ENCODE results near the gene CCN2. TPM values are rescaled to one million over a fixed set of nuclear protein-coding genes. Genes with fewer than 3 reads are reported as not detected.

CCN2 gene
- total RNA-seq, 1 experiment from 2014 or later: 830 TPM

- H3K27me3 ChIP-seq: no peaks in the 10 kb centered on the region; the same call in 1 of the 2 replicates
- H3K9me3 ChIP-seq: no peaks in the 10 kb centered on the region; the same call in 1 of the 2 replicates
- H3K4me3 ChIP-seq: no peak overlapping the region
- peaks cover 21% of the 10 kb centered on the region for H3K36me3 ChIP-seq
- no peak for DNase-seq
Observed at GRCh38 chr6:131951576-131952230, 531 bp upstream of the CCN2 start.

DNA sequence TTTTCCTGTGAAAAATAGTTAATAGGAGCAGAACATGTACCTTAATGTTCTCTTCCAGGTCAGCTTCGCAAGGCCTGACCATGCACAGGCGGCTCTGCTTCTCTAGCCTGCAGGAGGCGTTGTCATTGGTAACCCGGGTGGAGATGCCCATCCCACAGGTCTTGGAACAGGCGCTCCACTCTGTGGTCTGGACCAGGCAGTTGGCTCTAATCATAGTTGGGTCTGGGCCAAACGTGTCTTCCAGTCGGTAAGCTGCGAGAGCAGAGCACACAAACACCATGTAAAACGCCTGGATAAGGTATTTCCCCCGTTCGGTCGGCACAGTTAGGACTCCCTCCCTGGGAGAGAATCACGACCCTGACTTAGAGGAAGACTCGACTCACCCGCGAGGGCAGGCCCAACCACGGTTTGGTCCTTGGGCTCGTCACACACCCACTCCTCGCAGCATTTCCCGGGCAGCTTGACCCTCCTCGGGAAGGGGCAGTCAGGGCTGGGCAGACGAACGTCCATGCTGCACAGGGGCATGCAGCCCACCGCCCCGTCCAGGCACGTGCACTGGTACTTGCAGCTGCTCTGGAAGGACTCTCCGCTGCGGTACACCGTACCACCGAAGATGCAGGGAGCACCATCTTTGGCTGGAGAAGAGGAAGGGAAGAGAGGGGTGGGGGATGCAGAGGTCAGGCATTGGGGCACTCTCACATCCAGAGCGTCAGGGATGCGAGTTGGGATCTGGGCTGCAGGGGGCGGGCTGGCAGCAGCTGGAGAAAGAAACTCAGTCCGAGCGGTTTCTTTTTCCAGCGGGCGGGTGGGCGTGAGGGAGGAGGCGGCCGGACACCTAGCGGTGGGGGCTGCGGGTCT is 1.0 kb downstream of the CCN2 start:
- H3K4me3 ChIP-seq: peak overlapping the region; percentile 55
- peak; percentile 96 for DNase-seq
- no peaks in the 10 kb centered on the region; the same call in 1 of the 2 replicates for H3K27me3 ChIP-seq
- no peaks in the 10 kb centered on the region; the same call in 1 of the 2 replicates for H3K9me3 ChIP-seq
- H3K36me3 ChIP-seq: peaks cover 32% of the 10 kb centered on the region

- H3K27me3 ChIP-seq: no peaks in the 10 kb centered on the region; the same call in 1 of the 2 replicates
- peak overlapping the region; percentile 55 for H3K4me3 ChIP-seq
- DNase-seq: no peak
- H3K9me3 ChIP-seq: no peaks in the 10 kb centered on the region; the same call in 1 of the 2 replicates
- H3K36me3 ChIP-seq: peaks cover 32% of the 10 kb centered on the region
Observed at GRCh38 chr6:131949620-131949908, 1.6 kb downstream of the CCN2 start.

- Histone ChIP-seq H3K36me3 (peaks cover 32% of the 10 kb centered on the region), H3K9me3 (no peaks in the 10 kb centered on the region; the same call in 1 of the 2 replicates), H3K27me3 (no peaks in the 10 kb centered on the region; the same call in 1 of the 2 replicates), H3K4me3 (peak overlapping the region; percentile 55)
- DNase-seq: peak; percentile 86
Observed at GRCh38 chr6:131948692-131949619, 2.2 kb downstream of the CCN2 start.

DNA sequence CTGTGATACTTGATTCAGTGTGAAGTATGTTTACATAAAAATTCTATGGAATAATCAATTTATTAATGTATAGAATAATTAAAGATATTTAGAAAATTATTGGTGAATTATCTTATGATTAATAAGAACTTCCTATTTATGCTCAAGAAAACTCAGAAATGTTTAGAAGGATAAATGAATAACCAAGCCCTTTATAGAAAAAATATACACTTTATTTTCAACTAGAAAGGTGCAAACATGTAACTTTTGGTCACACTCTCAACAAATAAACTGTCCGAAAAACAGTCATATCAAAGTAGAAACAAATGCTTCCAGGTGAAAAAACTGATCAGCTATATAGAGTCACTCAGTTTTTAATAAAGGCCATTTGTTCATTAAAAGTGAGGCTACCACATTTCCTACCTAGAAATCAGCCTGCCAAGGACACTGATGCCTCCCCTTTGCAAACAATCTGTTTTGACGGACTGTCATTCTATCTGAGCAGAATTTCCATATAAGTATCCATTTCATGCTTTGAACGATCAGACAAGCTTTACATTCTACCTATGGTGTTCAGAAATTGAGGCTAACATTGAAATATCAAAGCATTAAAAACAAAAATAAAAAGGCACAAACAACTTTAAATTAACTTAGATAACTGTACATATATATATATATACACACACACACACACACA is 3.0 kb downstream of the CCN2 start:
- no peak for DNase-seq
- Histone ChIP-seq H3K27me3 (no peaks in the 10 kb centered on the region; the same call in 1 of the 2 replicates), H3K9me3 (no peaks in the 10 kb centered on the region; the same call in 1 of the 2 replicates), H3K4me3 (peak overlapping the region; percentile 55), H3K36me3 (peaks cover 32% of the 10 kb centered on the region)

DNA sequence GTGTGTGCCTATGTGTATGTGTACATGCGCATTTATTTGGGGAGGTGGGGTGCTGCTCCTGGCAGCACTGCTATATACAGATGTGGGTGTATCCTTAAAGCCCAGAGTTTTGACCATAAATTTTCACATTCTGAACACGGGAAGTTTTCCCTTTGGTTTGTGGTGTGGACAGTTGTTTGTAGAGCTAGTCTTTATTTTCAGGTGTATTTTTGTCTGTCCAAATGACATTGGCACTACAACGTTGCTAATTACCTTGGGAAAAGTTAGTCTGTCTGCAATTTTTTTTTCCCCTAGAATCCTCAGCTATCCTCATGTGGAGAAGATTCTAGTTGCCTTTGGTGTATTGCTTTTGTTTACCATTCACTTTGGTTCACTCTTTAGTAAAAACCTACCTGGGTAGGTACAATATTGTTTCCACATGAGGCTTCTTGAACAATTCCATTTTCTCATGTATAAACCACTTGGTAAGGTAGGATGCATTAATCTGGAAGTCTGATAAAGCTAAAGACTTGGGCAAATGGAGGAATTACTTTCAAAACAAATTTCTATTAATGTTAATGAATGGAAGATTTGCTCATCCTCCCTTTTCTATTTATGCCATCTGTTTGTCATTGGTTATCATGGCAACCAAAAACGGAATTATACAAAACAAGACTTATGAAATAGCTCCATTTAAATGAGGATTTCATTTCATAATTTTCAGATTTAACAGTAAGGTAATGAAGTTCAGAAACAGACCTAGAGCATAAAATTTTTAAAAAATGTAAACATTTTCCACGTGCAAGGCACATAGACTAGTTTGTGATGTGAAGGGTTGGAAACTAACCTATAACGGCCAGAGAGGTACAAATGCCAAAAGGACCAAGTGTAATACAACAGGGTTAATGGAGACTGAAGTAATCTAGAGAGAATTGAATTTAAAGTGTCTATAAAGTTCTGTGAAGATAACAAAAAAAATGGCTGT is 3.9 kb downstream of the CCN2 start:
- H3K4me3 ChIP-seq: peak overlapping the region; percentile 55
- H3K9me3 ChIP-seq: no peaks in the 10 kb centered on the region; the same call in 1 of the 2 replicates
- peaks cover 32% of the 10 kb centered on the region for H3K36me3 ChIP-seq
- DNase-seq: peak; percentile 53
- no peaks in the 10 kb centered on the region; the same call in 1 of the 2 replicates for H3K27me3 ChIP-seq

DNA sequence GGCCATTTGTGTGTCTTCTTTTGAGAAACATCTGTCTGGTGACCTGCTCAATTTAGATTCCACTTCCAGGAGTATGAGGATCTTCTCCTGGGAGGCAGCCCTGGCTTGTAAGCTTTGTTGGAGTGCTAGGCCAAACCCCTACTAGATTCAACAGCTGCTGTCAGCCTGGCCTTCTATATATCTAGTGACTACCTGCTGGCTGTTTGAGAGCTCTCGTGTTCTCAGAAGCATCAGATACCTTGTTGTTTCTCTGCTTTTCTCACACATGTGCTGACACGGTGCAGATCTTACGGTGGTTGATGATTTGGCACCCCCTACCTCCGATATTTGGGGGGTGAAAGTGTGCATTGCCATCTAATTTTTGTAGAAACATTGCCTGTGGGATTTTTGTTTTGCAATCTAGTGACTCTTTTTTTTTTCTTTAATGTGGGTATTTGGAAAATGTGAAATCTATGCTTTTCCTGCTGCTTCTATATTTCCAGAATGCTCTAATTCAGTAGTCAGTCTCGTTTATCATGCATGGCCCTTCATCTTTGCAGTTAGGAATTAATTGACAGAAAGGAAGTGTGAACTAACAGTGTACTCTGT is 4.7 kb downstream of the CCN2 start:
- no peaks in the 10 kb centered on the region; the same call in 1 of the 2 replicates for H3K9me3 ChIP-seq
- H3K4me3 ChIP-seq: peak overlapping the region; percentile 55
- DNase-seq: peak; percentile 43
- no peaks in the 10 kb centered on the region; the same call in 1 of the 2 replicates for H3K27me3 ChIP-seq
- peaks cover 32% of the 10 kb centered on the region for H3K36me3 ChIP-seq

- DNase-seq: no peak
Observed at GRCh38 chr6:131945971-131946370, 5.2 kb downstream of the CCN2 start.

GRCh38 chr6:131937703-131938631 is 13.2 kb downstream of the CCN2 start:
- no peaks in the 10 kb centered on the region for H3K9me3 ChIP-seq
- peak; percentile 53 for DNase-seq
- H3K4me3 ChIP-seq: no peak overlapping the region
- no peaks in the 10 kb centered on the region for H3K27me3 ChIP-seq
- H3K36me3 ChIP-seq: no peaks in the 10 kb centered on the region

More at GRCh38 chr6:131945971-131946370, 5.2 kb downstream of the CCN2 start:
- Histone ChIP-seq H3K36me3 (peaks cover 32% of the 10 kb centered on the region), H3K27me3 (no peaks in the 10 kb centered on the region; the same call in 1 of the 2 replicates), H3K9me3 (no peaks in the 10 kb centered on the region; the same call in 1 of the 2 replicates), H3K4me3 (peak overlapping the region; percentile 55)

- no peak for DNase-seq
- H3K9me3 ChIP-seq: no peaks in the 10 kb centered on the region
- no peak overlapping the region for H3K4me3 ChIP-seq
- no peaks in the 10 kb centered on the region for H3K36me3 ChIP-seq
- no peaks in the 10 kb centered on the region for H3K27me3 ChIP-seq
Observed at GRCh38 chr6:131937226-131937625, 13.9 kb downstream of the CCN2 start.

DNA sequence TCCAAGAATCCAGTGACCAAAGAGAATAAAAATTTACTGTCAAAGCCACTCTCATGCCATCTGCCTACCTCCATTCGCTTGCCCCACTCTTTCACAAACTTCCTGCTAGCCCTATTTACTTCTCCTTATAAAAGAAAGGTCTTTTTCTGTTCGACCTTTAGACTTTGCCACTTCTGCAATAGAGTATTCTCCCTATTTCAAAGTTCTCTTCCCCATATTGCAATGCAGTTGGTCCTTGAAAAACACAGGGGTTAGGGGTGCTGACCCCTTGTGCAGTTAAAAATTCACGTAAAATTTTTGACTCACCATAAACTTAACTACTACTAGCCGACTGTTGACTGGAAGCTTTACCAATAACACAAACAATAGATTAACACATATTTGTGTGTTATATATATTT is 15.0 kb downstream of the CCN2 start:
- Histone ChIP-seq H3K36me3 (no peaks in the 10 kb centered on the region), H3K27me3 (no peaks in the 10 kb centered on the region), H3K9me3 (no peaks in the 10 kb centered on the region), H3K4me3 (no peak overlapping the region)
- DNase-seq: no peak

- no peak for DNase-seq
- H3K36me3 ChIP-seq: no peaks in the 10 kb centered on the region
- no peaks in the 10 kb centered on the region; the same call in 1 of the 2 replicates for H3K9me3 ChIP-seq
- H3K27me3 ChIP-seq: no peaks in the 10 kb centered on the region
- H3K4me3 ChIP-seq: no peak overlapping the region
Observed at GRCh38 chr6:131931063-131931750, 20.0 kb downstream of the CCN2 start.

- H3K36me3 ChIP-seq: no peaks in the 10 kb centered on the region
- H3K27me3 ChIP-seq: no peaks in the 10 kb centered on the region
- H3K9me3 ChIP-seq: no peaks in the 10 kb centered on the region; the same call in 1 of the 2 replicates
- no peak for DNase-seq
- no peak overlapping the region for H3K4me3 ChIP-seq
Observed at GRCh38 chr6:131929976-131930375, 21.2 kb downstream of the CCN2 start.

Data from MG63 (cell line).